ENCODE data around the gene IRF6.

The IRF6 gene

DNA sequence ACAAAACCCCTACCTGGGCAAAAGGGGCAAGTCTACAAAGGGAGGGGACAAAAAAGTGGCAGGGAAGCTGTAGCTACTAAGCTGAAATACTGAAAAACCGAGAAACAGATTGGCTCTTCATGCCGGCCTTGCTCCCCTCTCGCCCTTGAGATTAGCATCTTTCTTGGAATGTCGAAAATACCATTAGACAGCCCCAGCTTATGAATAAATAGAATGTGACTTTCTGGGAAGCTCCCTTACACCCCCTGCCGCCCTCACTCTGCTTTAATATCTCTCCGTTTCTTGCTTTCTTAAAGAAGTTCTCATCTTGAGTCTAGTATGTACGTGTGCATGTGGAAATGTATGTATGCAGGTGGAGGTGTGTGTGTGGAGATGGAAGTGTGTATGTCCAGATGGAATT lies 36.0 kb downstream of the IRF6 start:
- no peak for DNase-seq (ENCODE audit: insufficient read length, low spot score)

GRCh38 chr1:209769171-209769904 lies 36.6 kb downstream of the IRF6 start:
- FAIRE-seq (peak; percentile 78), DNase-seq (ENCODE audit: insufficient read length, low spot score) (peak; percentile 47)
- TF ChIP-seq PAX5 (IDR thresholded peaks at IDR 0.05; ENCODE audit: insufficient read depth, low read length, severe bottlenecking) (no peak), POU2F2 (IDR thresholded peaks at IDR 0.05; ENCODE audit: low read depth, low read length) (0 out of 2 replicates have a peak, but pooled peaks have one; percentile 13), POLR2AphosphoS5 (IDR thresholded peaks at IDR 0.05; ENCODE audit: low read depth, low read length) (no peak), POLR2A (IDR thresholded peaks at IDR 0.05; ENCODE audit: low read depth, low read length) (peak; percentile 50; the same call in 1 of the 2 replicates), SPI1 (IDR thresholded peaks at IDR 0.05; ENCODE audit: low read depth, low read length) (peak; percentile 51), TAF1 (IDR thresholded peaks at IDR 0.05; ENCODE audit: low read depth, low read length) (no peak; the same call in 1 of the 2 replicates)

More for the DNA sequence above, 36.0 kb downstream of the IRF6 start:
- FAIRE-seq, result no peak
- no peak for TF ChIP-seq POLR2AphosphoS5 (IDR thresholded peaks at IDR 0.05; ENCODE audit: low read depth, low read length)
- no peak for TF ChIP-seq SPI1 (IDR thresholded peaks at IDR 0.05; ENCODE audit: low read depth, low read length)
- 0 out of 2 replicates have a peak, but pooled peaks have one; percentile 4 for TF ChIP-seq POLR2A (IDR thresholded peaks at IDR 0.05; ENCODE audit: low read depth, low read length)
- no peak for TF ChIP-seq POU2F2 (IDR thresholded peaks at IDR 0.05; ENCODE audit: low read depth, low read length)

DNA sequence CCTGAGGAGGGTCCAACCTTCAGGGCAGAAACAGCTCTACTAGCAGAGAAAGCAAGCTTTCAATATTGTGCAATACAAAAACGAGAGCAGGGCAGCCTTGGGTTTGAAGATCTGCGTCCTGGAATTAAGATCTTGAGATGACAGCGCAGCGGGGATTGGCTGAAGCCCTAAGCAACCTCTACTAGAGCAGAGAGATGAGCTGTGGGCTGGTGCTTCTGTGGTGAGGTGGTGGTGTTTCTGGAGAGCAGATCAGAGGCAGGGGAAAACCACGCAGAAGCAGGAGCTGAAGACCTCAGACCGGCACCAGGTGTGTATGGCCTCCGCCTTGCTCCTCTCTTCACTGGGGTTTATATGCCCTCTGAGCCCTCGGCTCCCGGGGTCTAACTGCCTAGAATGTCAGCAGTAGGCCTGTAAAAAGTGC lies 37.6 kb downstream of the IRF6 start:
- TF ChIP-seq PAX5 (IDR thresholded peaks at IDR 0.05; ENCODE audit: insufficient read depth, low read length, severe bottlenecking) (no peak), TAF1 (IDR thresholded peaks at IDR 0.05; ENCODE audit: low read depth, low read length) (peak; percentile 49; the same call in 1 of the 2 replicates), SPI1 (IDR thresholded peaks at IDR 0.05; ENCODE audit: low read depth, low read length) (no peak), POLR2AphosphoS5 (IDR thresholded peaks at IDR 0.05; ENCODE audit: low read depth, low read length) (peak; percentile 78; the same call in 1 of the 2 replicates), POLR2A (IDR thresholded peaks at IDR 0.05; ENCODE audit: low read depth, low read length) (peak; percentile 75; the same call in 1 of the 2 replicates), POU2F2 (IDR thresholded peaks at IDR 0.05; ENCODE audit: low read depth, low read length) (peak; percentile 71; the same call in 1 of the 2 replicates)
- DNase-seq (ENCODE audit: insufficient read length, low spot score), result peak; percentile 64
- FAIRE-seq, result peak; percentile 97

GRCh38 chr1:209767706-209768105 lies 38.2 kb downstream of the IRF6 start:
- FAIRE-seq (peak; percentile 5), DNase-seq (ENCODE audit: insufficient read length, low spot score) (no peak)
- TF ChIP-seq POLR2A (IDR thresholded peaks at IDR 0.05; ENCODE audit: low read depth, low read length) (no peak), POU2F2 (IDR thresholded peaks at IDR 0.05; ENCODE audit: low read depth, low read length) (no peak), TAF1 (IDR thresholded peaks at IDR 0.05; ENCODE audit: low read depth, low read length) (no peak), POLR2AphosphoS5 (IDR thresholded peaks at IDR 0.05; ENCODE audit: low read depth, low read length) (no peak), PAX5 (IDR thresholded peaks at IDR 0.05; ENCODE audit: insufficient read depth, low read length, severe bottlenecking) (no peak), SPI1 (IDR thresholded peaks at IDR 0.05; ENCODE audit: low read depth, low read length) (no peak)

DNA sequence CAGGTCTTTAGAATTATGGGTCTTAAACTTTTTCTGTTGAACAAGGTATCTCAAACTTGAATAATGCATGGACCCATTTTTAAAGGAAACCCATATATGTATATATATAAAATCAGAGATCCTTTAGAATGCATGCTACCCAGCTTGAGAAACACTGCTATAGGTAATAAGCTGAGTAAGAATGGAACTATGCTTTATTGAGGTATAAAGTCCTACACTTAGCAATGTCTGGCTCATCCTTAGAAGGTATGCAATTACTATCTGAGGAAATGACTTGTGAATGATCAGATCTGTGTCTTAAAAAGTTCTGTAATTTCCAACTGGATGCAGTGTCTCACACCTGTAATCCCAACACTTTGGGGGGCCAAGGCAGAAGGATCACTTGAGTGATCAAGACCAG lies 38.8 kb downstream of the IRF6 start:
- no peak for DNase-seq (ENCODE audit: insufficient read length, low spot score)
- FAIRE-seq, result no peak
- no peak for TF ChIP-seq POU2F2 (IDR thresholded peaks at IDR 0.05; ENCODE audit: low read depth, low read length)
- TF ChIP-seq POLR2A (IDR thresholded peaks at IDR 0.05; ENCODE audit: low read depth, low read length), result no peak
- no peak for TF ChIP-seq PAX5 (IDR thresholded peaks at IDR 0.05; ENCODE audit: insufficient read depth, low read length, severe bottlenecking)
- no peak for TF ChIP-seq SPI1 (IDR thresholded peaks at IDR 0.05; ENCODE audit: low read depth, low read length)
- TF ChIP-seq TAF1 (IDR thresholded peaks at IDR 0.05; ENCODE audit: low read depth, low read length), result no peak
- TF ChIP-seq POLR2AphosphoS5 (IDR thresholded peaks at IDR 0.05; ENCODE audit: low read depth, low read length), result no peak

DNA sequence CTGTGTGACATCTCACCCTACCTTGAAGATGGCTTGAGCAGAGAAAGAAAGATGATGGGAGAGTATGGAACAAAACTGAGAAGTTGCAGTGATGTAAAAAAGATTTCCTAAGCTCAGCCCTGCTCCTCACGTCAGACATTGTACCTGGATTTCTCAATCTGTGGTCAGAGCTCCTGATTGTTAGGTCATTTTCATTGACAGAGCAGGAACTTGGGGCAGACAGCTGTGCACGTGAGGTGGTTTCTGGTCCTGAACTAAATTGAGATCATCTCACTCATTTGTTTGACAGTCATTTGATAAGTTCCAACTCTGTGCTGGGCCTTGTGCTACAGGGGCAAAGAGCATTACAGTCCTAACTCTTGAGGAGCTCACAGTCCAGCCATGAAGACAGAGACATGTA lies 39.9 kb downstream of the IRF6 start:
- no peak for TF ChIP-seq POLR2AphosphoS5 (IDR thresholded peaks at IDR 0.05; ENCODE audit: low read depth, low read length)
- TF ChIP-seq POU2F2 (IDR thresholded peaks at IDR 0.05; ENCODE audit: low read depth, low read length), result no peak
- no peak for TF ChIP-seq POLR2A (IDR thresholded peaks at IDR 0.05; ENCODE audit: low read depth, low read length)
- TF ChIP-seq SPI1 (IDR thresholded peaks at IDR 0.05; ENCODE audit: low read depth, low read length), result no peak
- TF ChIP-seq PAX5 (IDR thresholded peaks at IDR 0.05; ENCODE audit: insufficient read depth, low read length, severe bottlenecking), result no peak
- TF ChIP-seq TAF1 (IDR thresholded peaks at IDR 0.05; ENCODE audit: low read depth, low read length), result no peak
- DNase-seq (ENCODE audit: insufficient read length, low spot score), result no peak
- FAIRE-seq, result peak; percentile 75

DNA sequence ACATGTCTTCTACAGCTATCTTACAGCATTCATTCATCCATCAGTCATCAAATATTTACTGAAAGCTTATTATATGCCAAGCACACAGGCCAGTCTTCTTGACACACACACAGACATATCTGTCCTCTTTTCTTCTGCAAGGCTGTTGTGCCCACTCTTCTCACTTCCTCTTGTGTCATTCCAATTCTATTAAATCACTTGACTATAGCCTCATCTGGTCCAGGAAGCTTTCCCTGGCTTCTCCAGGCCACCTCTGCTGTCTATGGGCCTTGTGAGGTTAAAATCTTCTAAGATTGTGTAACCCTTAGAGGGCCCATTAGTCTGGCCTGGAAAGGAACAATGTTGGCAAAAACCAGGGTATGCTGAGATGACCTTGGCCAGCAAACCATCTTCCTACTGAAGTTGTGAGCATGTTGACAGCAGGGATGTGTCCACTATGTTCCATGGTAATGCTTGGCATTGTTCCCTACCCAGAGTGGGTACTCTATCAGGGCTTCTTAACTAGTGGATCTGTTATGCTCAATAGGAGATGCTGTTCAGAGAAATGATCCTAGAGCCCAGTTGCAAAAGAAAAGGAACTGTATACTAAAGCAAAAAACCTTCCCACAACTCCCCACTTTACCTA lies 44.8 kb downstream of the IRF6 start:
- TF ChIP-seq SPI1 (IDR thresholded peaks at IDR 0.05; ENCODE audit: low read depth, low read length), result 0 out of 2 replicates have a peak, but pooled peaks have one; percentile 21
- TF ChIP-seq TAF1 (IDR thresholded peaks at IDR 0.05; ENCODE audit: low read depth, low read length), result no peak
- no peak for TF ChIP-seq PAX5 (IDR thresholded peaks at IDR 0.05; ENCODE audit: insufficient read depth, low read length, severe bottlenecking)
- no peak for DNase-seq (ENCODE audit: insufficient read length, low spot score)
- no peak for FAIRE-seq

DNA sequence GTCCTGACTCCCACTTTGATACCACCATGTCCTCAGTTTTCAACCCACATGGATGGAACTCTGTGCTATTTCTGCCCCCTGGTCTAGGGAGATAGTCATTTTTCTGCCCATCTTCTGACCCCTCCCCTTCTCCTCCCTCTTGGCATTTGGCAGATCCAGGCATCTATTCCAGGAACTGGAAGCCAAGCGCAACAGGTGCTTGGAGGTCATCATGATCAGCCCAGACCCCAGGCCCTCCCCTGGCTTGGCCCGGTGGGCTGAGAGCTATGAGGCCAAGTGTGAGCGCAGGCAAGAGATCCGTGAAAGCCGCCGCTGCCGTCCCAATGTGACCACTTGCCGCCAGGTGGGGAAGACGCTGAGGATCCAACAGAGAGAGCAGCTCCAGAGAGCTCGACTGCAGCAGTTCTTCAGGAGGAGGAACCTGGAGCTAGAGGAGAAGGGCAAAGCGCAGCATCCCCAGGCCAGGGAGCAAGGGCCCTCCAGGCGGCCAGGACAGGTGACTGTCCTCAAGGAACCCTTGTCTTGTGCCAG lies 46.0 kb downstream of the IRF6 start:
- no peak for FAIRE-seq
- no peak for DNase-seq (ENCODE audit: insufficient read length, low spot score)
- TF ChIP-seq TAF1 (IDR thresholded peaks at IDR 0.05; ENCODE audit: low read depth, low read length), result no peak
- TF ChIP-seq PAX5 (IDR thresholded peaks at IDR 0.05; ENCODE audit: insufficient read depth, low read length, severe bottlenecking), result no peak
- no peak for TF ChIP-seq POU2F2 (IDR thresholded peaks at IDR 0.05; ENCODE audit: low read depth, low read length)
- TF ChIP-seq POLR2A (IDR thresholded peaks at IDR 0.05; ENCODE audit: low read depth, low read length), result no peak
- TF ChIP-seq POLR2AphosphoS5 (IDR thresholded peaks at IDR 0.05; ENCODE audit: low read depth, low read length), result no peak
- no peak for TF ChIP-seq SPI1 (IDR thresholded peaks at IDR 0.05; ENCODE audit: low read depth, low read length)

DNA sequence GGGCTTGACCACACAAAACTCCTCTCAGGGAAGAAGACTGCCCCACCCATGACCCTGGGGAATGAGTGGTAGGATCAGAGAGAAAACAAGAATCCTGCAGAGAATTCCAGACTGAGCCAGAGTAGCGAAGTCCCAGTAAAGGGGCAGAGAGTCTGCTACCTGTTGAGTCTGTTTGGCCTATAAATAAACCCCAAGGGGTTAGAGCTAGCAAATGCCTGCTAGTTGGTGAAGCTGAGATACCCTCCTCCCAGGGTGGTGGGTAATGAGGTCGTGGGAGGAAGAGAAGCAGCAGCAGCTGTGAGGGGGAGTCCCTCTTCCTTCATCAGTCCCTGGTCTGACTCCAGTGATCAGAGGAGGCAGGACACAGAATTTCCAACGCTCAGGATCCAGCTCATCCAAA lies 47.5 kb downstream of the IRF6 start:
- FAIRE-seq (peak; percentile 13), DNase-seq (ENCODE audit: insufficient read length, low spot score) (no peak)
- TF ChIP-seq POLR2AphosphoS5 (IDR thresholded peaks at IDR 0.05; ENCODE audit: low read depth, low read length) (no peak), POU2F2 (IDR thresholded peaks at IDR 0.05; ENCODE audit: low read depth, low read length) (no peak)
